ENCODE data around the gene ANKRD63. TPM values are rescaled to one million over a fixed set of nuclear protein-coding genes. Genes with fewer than 3 reads are reported as not detected.

The ANKRD63 gene
- total and polyA plus RNA-seq, 2 of the 13 experiments (the other 11 are each of a cell fraction or from before 2014, with no cell fraction given) = not detected

DNA sequence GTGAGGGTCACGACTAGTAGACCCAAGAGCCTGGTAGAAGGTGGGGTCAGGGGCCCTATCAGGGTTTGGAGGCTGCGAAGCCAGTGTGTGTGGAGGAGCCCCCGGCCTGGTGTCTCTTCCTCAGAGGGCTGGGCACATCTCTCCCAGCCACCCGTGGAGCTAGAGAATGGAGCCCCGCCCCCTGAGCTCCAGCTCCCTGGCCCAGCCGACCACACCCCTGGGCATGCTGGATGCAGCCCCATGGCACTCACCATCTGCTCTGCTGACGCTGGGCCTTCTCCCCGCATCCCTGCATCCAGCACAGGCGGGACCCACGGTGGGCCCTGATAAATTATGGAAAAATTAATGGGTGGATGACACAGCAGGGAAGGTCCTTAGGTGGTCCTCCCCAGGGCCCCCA is 17.5 kb downstream of the ANKRD63 start (continued):
- TF ChIP-seq, protein P1, sequence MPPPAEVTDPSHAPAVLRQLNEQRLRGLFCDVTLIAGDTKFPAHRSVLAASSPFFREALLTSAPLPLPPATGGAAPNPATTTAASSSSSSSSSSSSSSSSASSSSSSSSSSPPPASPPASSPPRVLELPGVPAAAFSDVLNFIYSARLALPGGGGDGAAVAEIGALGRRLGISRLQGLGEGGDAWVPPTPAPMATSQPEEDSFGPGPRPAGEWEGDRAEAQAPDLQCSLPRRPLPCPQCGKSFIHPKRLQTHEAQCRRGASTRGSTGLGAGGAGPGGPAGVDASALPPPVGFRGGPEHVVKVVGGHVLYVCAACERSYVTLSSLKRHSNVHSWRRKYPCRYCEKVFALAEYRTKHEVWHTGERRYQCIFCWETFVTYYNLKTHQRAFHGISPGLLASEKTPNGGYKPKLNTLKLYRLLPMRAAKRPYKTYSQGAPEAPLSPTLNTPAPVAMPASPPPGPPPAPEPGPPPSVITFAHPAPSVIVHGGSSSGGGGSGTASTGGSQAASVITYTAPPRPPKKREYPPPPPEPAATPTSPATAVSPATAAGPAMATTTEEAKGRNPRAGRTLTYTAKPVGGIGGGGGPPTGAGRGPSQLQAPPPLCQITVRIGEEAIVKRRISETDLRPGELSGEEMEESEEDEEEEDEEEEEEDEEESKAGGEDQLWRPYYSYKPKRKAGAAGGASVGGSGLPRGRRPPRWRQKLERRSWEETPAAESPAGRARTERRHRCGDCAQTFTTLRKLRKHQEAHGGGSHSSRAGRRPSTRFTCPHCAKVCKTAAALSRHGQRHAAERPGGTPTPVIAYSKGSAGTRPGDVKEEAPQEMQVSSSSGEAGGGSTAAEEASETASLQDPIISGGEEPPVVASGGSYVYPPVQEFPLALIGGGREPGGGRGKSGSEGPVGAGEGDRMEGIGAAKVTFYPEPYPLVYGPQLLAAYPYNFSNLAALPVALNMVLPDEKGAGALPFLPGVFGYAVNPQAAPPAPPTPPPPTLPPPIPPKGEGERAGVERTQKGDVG (CRISPR knock-in tag; IDR thresholded peaks at IDR 0.05; ENCODE audit: borderline replicate concordance) = no peak
- TF ChIP-seq, protein P2, sequence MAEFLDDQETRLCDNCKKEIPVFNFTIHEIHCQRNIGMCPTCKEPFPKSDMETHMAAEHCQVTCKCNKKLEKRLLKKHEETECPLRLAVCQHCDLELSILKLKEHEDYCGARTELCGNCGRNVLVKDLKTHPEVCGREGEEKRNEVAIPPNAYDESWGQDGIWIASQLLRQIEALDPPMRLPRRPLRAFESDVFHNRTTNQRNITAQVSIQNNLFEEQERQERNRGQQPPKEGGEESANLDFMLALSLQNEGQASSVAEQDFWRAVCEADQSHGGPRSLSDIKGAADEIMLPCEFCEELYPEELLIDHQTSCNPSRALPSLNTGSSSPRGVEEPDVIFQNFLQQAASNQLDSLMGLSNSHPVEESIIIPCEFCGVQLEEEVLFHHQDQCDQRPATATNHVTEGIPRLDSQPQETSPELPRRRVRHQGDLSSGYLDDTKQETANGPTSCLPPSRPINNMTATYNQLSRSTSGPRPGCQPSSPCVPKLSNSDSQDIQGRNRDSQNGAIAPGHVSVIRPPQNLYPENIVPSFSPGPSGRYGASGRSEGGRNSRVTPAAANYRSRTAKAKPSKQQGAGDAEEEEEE (CRISPR knock-in tag; IDR thresholded peaks at IDR 0.05; ENCODE audit: borderline replicate concordance) = no peak
- TF ChIP-seq ZNF777 (CRISPR knock-in tag; IDR thresholded peaks at IDR 0.05) (no peak), STAG1 (CRISPR knock-in tag; IDR thresholded peaks at IDR 0.05) (no peak), RFX3 (CRISPR knock-in tag; IDR thresholded peaks at IDR 0.05) (no peak), MEIS1 (CRISPR knock-in tag; IDR thresholded peaks at IDR 0.05; ENCODE audit: borderline replicate concordance) (no peak)
- TF ChIP-seq, protein P3, sequence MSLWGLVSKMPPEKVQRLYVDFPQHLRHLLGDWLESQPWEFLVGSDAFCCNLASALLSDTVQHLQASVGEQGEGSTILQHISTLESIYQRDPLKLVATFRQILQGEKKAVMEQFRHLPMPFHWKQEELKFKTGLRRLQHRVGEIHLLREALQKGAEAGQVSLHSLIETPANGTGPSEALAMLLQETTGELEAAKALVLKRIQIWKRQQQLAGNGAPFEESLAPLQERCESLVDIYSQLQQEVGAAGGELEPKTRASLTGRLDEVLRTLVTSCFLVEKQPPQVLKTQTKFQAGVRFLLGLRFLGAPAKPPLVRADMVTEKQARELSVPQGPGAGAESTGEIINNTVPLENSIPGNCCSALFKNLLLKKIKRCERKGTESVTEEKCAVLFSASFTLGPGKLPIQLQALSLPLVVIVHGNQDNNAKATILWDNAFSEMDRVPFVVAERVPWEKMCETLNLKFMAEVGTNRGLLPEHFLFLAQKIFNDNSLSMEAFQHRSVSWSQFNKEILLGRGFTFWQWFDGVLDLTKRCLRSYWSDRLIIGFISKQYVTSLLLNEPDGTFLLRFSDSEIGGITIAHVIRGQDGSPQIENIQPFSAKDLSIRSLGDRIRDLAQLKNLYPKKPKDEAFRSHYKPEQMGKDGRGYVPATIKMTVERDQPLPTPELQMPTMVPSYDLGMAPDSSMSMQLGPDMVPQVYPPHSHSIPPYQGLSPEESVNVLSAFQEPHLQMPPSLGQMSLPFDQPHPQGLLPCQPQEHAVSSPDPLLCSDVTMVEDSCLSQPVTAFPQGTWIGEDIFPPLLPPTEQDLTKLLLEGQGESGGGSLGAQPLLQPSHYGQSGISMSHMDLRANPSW (CRISPR knock-in tag; IDR thresholded peaks at IDR 0.05; ENCODE audit: borderline replicate concordance) = no peak
